WTC11 (cell line): ENCODE results near the gene POLA1.

Source experiments
- AFF4 ChIP-seq: sonication (generic); formaldehyde crosslinking; IDR thresholded peaks from 2 replicates; pipeline ENCODE4 v1.8.1; 2023; ENCODE audit warnings: mild to moderate bottlenecking, missing genetic modification reagents, borderline replicate concordance
- ATF1 ChIP-seq: sonication (generic); formaldehyde crosslinking; IDR thresholded peaks from 2 replicates; pipeline ENCODE4 v1.8.1; 2023; ENCODE audit warnings: mild to moderate bottlenecking, moderate library complexity, missing genetic modification reagents
- ATF3 ChIP-seq: sonication (generic); formaldehyde crosslinking; conservative IDR thresholded peaks from 2 replicates; pipeline ENCODE4 v1.8.1; 2022; ENCODE audit warnings: mild to moderate bottlenecking, missing genetic modification reagents
- CTCF ChIP-seq: fragments of 200-600 bp; IDR thresholded peaks from 2 replicates; pipeline ENCODE4 v1.8.0; 2022; ENCODE audit warnings: antibody characterized with exemption
- ESRRA ChIP-seq: sonication (generic); formaldehyde crosslinking; IDR thresholded peaks from 2 replicates; pipeline ENCODE4 v1.8.1; 2022; ENCODE audit warnings: mild to moderate bottlenecking, missing genetic modification reagents, borderline replicate concordance
- FOXP1 ChIP-seq: sonication (generic); formaldehyde crosslinking; IDR thresholded peaks from 2 replicates; pipeline ENCODE4 v1.8.0; 2022; ENCODE audit warnings: missing genetic modification reagents, mild to moderate bottlenecking, moderate library complexity, borderline replicate concordance
- IRF1 ChIP-seq: sonication (generic); formaldehyde crosslinking; IDR thresholded peaks from 2 replicates; pipeline ENCODE4 v1.8.0; 2023; ENCODE audit warnings: missing genetic modification reagents
- MAX ChIP-seq: sonication (generic); formaldehyde crosslinking; IDR thresholded peaks from 2 replicates; pipeline ENCODE4 v1.8.0; 2022; ENCODE audit warnings: mild to moderate bottlenecking, missing genetic modification reagents
- MXD4 ChIP-seq: fragments of 250-450 bp; sonication (Bioruptor Pico); IDR thresholded peaks from 2 replicates; pipeline ENCODE4 v1.8.0; 2021; ENCODE audit warnings: mild to moderate bottlenecking, moderate library complexity, borderline replicate concordance
- PRRX2 ChIP-seq: fragments of 250-450 bp; sonication (Bioruptor Pico); IDR thresholded peaks from 2 replicates; pipeline ENCODE4 v1.8.0; 2021; ENCODE audit warnings: mild to moderate bottlenecking
- SMAD4 ChIP-seq: sonication (generic); formaldehyde crosslinking; IDR thresholded peaks from 2 replicates; pipeline ENCODE4 v1.8.0; 2022; ENCODE audit warnings: mild to moderate bottlenecking, missing genetic modification reagents
- USF1 ChIP-seq: sonication (generic); formaldehyde crosslinking; IDR thresholded peaks from 2 replicates; pipeline ENCODE4 v1.8.0; 2022; ENCODE audit warnings: mild to moderate bottlenecking, missing genetic modification reagents
- ZBTB21 ChIP-seq: sonication (generic); formaldehyde crosslinking; IDR thresholded peaks from 2 replicates; pipeline ENCODE4 v1.8.1; 2023; ENCODE audit warnings: mild to moderate bottlenecking, missing genetic modification reagents, borderline replicate concordance
- ZNF317 ChIP-seq: sonication (generic); formaldehyde crosslinking; IDR thresholded peaks from 2 replicates; pipeline ENCODE4 v1.8.1; 2023; ENCODE audit warnings: low read depth, mild to moderate bottlenecking, moderate library complexity, missing genetic modification reagents, borderline replicate concordance

- no peak for TF ChIP-seq AFF4 (CRISPR knock-in tag)
- no peak for TF ChIP-seq CTCF
- TF ChIP-seq ESRRA (CRISPR knock-in tag), result no peak
- no peak for TF ChIP-seq IRF1 (CRISPR knock-in tag)
- no peak for TF ChIP-seq ZBTB21
- no peak for TF ChIP-seq SMAD4 (CRISPR knock-in tag)
- TF ChIP-seq ATF3 (CRISPR knock-in tag), result no peak
- TF ChIP-seq MAX (CRISPR knock-in tag), result no peak
- no peak for TF ChIP-seq PRRX2 (CRISPR knock-in tag)
- TF ChIP-seq USF1 (CRISPR knock-in tag), result no peak
- no peak for TF ChIP-seq ZNF317 (CRISPR knock-in tag)
- TF ChIP-seq MXD4 (CRISPR knock-in tag), result no peak
- TF ChIP-seq FOXP1 (CRISPR knock-in tag), result no peak
- no peak for TF ChIP-seq ATF1 (CRISPR knock-in tag)
These were observed 323.4 kb downstream of the POLA1 start for GRCh38 chrX:25016938-25017598.
